Peyer's patch (tissue), 4 donors: ENCODE data around the gene FAM163A.

Experiments used
- POLR2A ChIP-seq, 2 donors: fragments of 450-650 bp; IDR thresholded peaks; one replicate each; pipeline ENCODE4 v1.5.1; 2017; ENCODE audit warnings: antibody characterized with exemption in 2 of 2, mild to moderate bottlenecking in 2 of 2, moderate library complexity in 2 of 2
- TF ChIP-seq, protein P1 (sequence below), 6 experiments: fragments of 450-650 bp in 4 of 6; fragments of 200-600 bp in 2 of 6; sonication (generic) in 1 of 6; IDR thresholded peaks; one replicate each; pipeline ENCODE4 v1.5.1; 2017 to 2019; ENCODE audit warnings: antibody characterized with exemption in 6 of 6, mild to moderate bottlenecking in 3 of 6, moderate library complexity in 1 of 6

DNA sequence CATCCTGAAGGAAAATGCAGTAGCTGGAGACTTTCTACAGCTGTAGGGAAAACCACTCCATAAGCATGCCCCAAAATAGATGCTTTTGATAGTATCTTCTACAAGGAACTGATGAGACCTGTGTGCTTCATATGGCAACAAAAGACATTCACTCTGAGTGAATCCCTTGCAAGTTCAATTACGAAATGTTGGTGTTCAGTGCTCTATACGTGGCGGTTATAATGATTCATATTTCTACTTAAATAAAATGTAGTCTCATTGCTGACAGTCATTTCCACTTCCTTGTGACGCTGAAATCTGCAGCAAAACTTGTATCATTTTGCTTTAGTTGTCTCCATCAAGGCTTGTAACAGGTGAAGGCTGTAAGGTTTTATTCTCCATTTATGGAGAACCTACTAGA, 113.9 kb downstream of the FAM163A start:
- TF ChIP-seq, protein P1, sequence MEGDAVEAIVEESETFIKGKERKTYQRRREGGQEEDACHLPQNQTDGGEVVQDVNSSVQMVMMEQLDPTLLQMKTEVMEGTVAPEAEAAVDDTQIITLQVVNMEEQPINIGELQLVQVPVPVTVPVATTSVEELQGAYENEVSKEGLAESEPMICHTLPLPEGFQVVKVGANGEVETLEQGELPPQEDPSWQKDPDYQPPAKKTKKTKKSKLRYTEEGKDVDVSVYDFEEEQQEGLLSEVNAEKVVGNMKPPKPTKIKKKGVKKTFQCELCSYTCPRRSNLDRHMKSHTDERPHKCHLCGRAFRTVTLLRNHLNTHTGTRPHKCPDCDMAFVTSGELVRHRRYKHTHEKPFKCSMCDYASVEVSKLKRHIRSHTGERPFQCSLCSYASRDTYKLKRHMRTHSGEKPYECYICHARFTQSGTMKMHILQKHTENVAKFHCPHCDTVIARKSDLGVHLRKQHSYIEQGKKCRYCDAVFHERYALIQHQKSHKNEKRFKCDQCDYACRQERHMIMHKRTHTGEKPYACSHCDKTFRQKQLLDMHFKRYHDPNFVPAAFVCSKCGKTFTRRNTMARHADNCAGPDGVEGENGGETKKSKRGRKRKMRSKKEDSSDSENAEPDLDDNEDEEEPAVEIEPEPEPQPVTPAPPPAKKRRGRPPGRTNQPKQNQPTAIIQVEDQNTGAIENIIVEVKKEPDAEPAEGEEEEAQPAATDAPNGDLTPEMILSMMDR (IDR thresholded peaks at IDR 0.05) = no peak
- no peak for TF ChIP-seq POLR2A (IDR thresholded peaks at IDR 0.05)
